ENCODE data around the gene LRRC41. TPM values are rescaled to one million over a fixed set of nuclear protein-coding genes. Genes with fewer than 3 reads are reported as not detected.

LRRC41 gene
- total RNA-seq, 1 donor from 2014 or later = 60.2 TPM

DNA sequence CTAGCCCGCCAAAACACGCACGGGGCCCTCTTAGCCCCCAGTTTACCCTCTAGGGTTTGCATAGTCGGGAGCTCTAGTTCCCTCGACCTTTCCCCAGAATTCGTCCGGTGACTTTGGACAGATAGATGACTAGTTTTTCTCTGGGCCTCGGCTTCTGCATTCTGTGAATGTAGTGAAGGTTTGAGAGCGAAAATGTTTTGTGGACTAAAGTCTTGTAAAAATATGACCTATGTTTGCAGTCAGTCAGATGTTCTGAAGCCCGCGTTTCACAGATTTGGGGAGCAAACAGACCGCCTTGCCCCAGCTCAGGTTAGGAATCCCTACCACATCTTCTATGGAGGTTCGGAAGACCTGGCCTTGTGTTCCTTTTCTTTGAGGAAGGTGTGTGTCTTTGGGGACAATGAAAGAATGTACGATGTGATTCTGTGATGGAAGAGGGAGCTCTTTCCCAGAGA, 483 bp upstream of the LRRC41 start:
- Mint-ChIP-seq H3K4me3 (peak overlapping the region; percentile 99), H3K4me1 (peaks cover 66% of the 10 kb centered on the region), H3K27ac (peak overlapping the region; percentile 97), H3K36me3 (ENCODE audit: low read depth) (peaks cover 30% of the 10 kb centered on the region), H3K27me3 (no peaks in the 10 kb centered on the region), H3K9me3 (no peaks in the 10 kb centered on the region)
- intact Hi-C loops (cut with micrococcal nuclease) = loop anchor here (1.0 to 10.0 kb wide), 6 partner anchors 29 to 413 kb away; partner anchors contain the start of genes EFCAB14, MOB3C, NSUN4 and RAD54L
- ChIA-PET POLR2A (interaction anchor here (0.6 to 3.1 kb wide), 13 partner anchors 14 to 1672 kb away, joined by 3 to 66 read pairs (median 6); partner anchors contain the start of genes NSUN4 and RAD54L), CTCF (interaction anchor here (0.9 to 9.9 kb wide), 7 partner anchors 29 to 59 kb away, joined by 3 to 62 read pairs (median 5); partner anchors contain the start of gene NSUN4)
- ATAC-seq (ENCODE audit: low read depth) (no peak), DNase-seq (no peak)
- TF ChIP-seq, protein P1, sequence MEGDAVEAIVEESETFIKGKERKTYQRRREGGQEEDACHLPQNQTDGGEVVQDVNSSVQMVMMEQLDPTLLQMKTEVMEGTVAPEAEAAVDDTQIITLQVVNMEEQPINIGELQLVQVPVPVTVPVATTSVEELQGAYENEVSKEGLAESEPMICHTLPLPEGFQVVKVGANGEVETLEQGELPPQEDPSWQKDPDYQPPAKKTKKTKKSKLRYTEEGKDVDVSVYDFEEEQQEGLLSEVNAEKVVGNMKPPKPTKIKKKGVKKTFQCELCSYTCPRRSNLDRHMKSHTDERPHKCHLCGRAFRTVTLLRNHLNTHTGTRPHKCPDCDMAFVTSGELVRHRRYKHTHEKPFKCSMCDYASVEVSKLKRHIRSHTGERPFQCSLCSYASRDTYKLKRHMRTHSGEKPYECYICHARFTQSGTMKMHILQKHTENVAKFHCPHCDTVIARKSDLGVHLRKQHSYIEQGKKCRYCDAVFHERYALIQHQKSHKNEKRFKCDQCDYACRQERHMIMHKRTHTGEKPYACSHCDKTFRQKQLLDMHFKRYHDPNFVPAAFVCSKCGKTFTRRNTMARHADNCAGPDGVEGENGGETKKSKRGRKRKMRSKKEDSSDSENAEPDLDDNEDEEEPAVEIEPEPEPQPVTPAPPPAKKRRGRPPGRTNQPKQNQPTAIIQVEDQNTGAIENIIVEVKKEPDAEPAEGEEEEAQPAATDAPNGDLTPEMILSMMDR (IDR thresholded peaks at IDR 0.05) = no peak

DNA sequence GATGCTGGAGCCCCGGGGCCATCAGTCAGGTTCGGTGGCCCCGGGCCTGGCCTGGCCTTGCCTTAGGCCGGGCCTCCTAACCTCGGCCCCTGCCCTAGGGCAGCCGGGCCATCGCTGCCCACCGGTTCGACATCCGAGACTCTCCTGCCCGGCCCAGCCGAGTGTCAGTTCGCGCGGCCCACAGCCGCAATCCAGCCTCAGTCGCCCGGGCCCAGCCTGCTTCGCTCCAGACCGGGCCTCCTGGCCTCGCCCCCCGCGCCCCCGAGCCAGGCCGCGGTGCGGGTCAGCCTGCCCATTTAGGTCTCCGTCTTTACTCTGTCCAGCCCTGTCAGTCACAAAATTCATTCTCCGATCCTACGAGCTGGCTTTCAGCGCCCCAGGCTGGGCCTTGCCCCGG, 777 bp downstream of the LRRC41 start:
- H3K4me3 Mint-ChIP-seq = peak overlapping the region; percentile 99
- peaks cover 58% of the 10 kb centered on the region for H3K4me1 Mint-ChIP-seq
- DNase-seq = no peak

DNA sequence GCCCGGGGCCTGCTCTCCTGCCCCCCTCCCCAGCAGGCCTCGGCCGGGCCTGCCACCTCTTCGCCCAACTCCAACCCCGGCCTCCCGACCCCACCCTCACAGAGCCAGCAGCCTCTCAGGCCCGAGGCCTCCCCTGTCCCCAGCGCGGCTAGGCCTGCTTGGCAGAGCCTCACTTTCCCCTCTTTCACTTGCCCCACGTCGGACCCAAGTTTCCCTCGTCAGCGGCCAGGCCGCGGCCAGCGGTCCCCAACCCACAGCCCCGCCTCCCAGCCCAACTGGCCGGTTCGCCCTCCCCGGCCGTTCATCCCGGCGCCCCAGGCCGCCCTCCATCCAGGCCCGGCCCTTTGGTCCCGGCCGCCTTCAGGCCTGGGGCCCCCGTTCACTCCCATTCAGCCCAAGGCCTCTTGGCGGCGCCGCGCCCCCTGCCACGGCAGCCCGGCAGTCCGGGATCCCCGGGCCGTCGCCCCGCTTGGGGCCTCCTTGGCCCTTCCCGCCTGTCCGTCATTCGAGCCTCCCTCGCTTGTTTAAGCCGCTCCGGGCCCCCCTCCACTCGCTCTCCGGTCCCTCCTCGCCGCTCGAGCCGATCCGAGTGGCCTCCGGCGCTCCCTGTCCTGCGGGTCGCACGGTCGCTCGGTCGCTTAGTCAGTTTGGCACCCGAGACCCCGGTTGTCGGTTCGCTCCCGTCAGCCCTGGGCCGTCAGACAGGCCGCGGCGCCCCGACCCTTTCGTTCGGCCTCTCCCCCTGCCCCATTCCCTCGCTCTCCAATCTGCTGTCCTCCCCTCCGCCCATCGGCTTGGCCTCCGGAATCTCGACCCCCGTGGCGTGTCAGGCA, 1.4 kb downstream of the LRRC41 start:
- H3K27ac Mint-ChIP-seq = peak overlapping the region; percentile 97
- TF ChIP-seq, protein P1 (IDR thresholded peaks at IDR 0.05) = no peak
- peaks cover 52% of the 10 kb centered on the region for H3K4me1 Mint-ChIP-seq
- ChIA-PET POLR2A (interaction anchor here (1.5 to 3.1 kb wide), 4 partner anchors 26 to 55 kb away, joined by 6 to 66 read pairs (median 28); partner anchors contain the start of genes NSUN4 and RAD54L), CTCF (interaction anchor here (1.2 to 9.9 kb wide), 5 partner anchors 31 to 57 kb away, joined by 4 to 62 read pairs (median 11); partner anchors contain the start of genes NSUN4 and RAD54L)
- ATAC-seq (ENCODE audit: low read depth) (peak; percentile 32), DNase-seq (peak; percentile 65)
- H3K4me3 Mint-ChIP-seq = peak overlapping the region; percentile 99
- no peaks in the 10 kb centered on the region for H3K27me3 Mint-ChIP-seq
- intact Hi-C loops (cut with micrococcal nuclease) = loop anchor here (1.0 to 10.0 kb wide), 4 partner anchors 31 to 415 kb away; partner anchors contain the start of genes EFCAB14 and MOB3C
- H3K9me3 Mint-ChIP-seq = no peaks in the 10 kb centered on the region
- H3K36me3 Mint-ChIP-seq (ENCODE audit: low read depth) = peaks cover 30% of the 10 kb centered on the region

More for the DNA sequence above, 777 bp downstream of the LRRC41 start:
- peak overlapping the region; percentile 97 for H3K27ac Mint-ChIP-seq
- H3K27me3 Mint-ChIP-seq = no peaks in the 10 kb centered on the region
- intact Hi-C loops (cut with micrococcal nuclease) = loop anchor here (1.0 to 10.0 kb wide), 7 partner anchors 30 to 415 kb away; partner anchors contain the start of genes EFCAB14, MOB3C, NSUN4 and RAD54L
- ATAC-seq (ENCODE audit: low read depth) = peak; percentile 4
- TF ChIP-seq, protein P1 (IDR thresholded peaks at IDR 0.05) = no peak
- POLR2A ChIA-PET = interaction anchor here (0.7 to 3.1 kb wide), 13 partner anchors 12 to 1581 kb away, joined by 3 to 66 read pairs (median 6); partner anchors contain the start of genes ATPAF1, NSUN4 and RAD54L
- H3K36me3 Mint-ChIP-seq (ENCODE audit: low read depth) = peaks cover 28% of the 10 kb centered on the region
- CTCF ChIA-PET = interaction anchor here (1.2 to 9.9 kb wide), 5 partner anchors 31 to 58 kb away, joined by 4 to 62 read pairs (median 11); partner anchors contain the start of genes NSUN4 and RAD54L
- no peaks in the 10 kb centered on the region for H3K9me3 Mint-ChIP-seq

DNA sequence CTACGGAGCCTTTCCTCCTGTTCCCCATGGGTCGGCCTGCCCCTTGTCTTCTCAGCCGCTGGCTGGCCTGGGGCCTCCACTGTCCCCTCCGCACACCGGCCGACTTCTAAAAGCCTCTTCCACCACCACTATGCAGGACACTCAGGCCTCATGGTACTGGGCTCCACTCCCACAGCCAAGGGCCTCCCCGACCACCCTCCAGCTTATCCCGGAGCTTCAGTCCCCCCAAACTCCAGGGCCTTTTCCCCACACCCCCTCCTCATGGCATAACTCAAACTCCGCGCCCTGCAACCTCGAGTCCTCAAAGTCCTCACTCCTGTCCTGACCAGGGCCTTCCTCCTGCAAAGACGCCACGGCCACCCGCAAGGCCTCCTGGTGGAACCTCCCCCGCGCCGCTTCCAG, 2.0 kb downstream of the LRRC41 start:
- H3K27ac Mint-ChIP-seq = peak overlapping the region; percentile 30
- ATAC-seq (ENCODE audit: low read depth) = no peak
- peaks cover 46% of the 10 kb centered on the region for H3K4me1 Mint-ChIP-seq
- ChIA-PET CTCF (interaction anchor here (9.9 kb wide), 1 partner anchor 46 kb away, joined by 62 read pairs; no protein-coding TSS in a partner anchor), POLR2A (no interaction called here)
- TF ChIP-seq, protein P1 (IDR thresholded peaks at IDR 0.05) = no peak
- no peaks in the 10 kb centered on the region for H3K27me3 Mint-ChIP-seq
- DNase-seq = no peak
- intact Hi-C loops (cut with micrococcal nuclease) = loop anchor here (5.0 to 10.0 kb wide), 2 partner anchors 313 to 416 kb away; partner anchors contain the start of genes EFCAB14 and MOB3C
- H3K9me3 Mint-ChIP-seq = no peaks in the 10 kb centered on the region
- H3K4me3 Mint-ChIP-seq = peak overlapping the region; percentile 99
- H3K36me3 Mint-ChIP-seq (ENCODE audit: low read depth) = peaks cover 37% of the 10 kb centered on the region
